ENCODE measurements around the gene TMEM100. TPM values are rescaled to one million over a fixed set of nuclear protein-coding genes. Genes with fewer than 3 reads are reported as not detected.

TMEM100 gene
- total and polyA plus RNA-seq, 2 donors (not counting 3 experiments of a cell fraction or from before 2014, with no cell fraction given): not detected

GRCh38 chr17:55726440-55726839, 3.8 kb upstream of the TMEM100 start:
- Histone ChIP-seq H3K4me3 (replicated peaks in 1 of 3; ENCODE audit: insufficient read depth in 1 of 3, low read depth in 1 of 3, low read length in 3 of 3) (no peak overlapping the region), H3K9me3 (replicated peaks; ENCODE audit: control insufficient read depth, insufficient read depth, low read length) (no peaks in the 10 kb centered on the region), H3K4me1 (ENCODE audit: control insufficient read depth, extremely low read depth, insufficient read depth, low read length) (peaks cover 8% of the 10 kb centered on the region), H3K27ac (ENCODE audit: insufficient read depth, low read depth, low read length) (no peak overlapping the region), H3K4me2 (ENCODE audit: insufficient read depth, low read length) (peak overlapping the region; percentile 12), H3K9me1 (replicated peaks; ENCODE audit: control insufficient read depth, extremely low read depth, insufficient read depth, low read length) (no peaks in the 10 kb centered on the region), H3K36me3 (ENCODE audit: control insufficient read depth in 2 of 2, extremely low read depth in 1 of 2, insufficient read depth in 2 of 2, low read length in 2 of 2) (no peaks in the 10 kb centered on the region), H3K27me3 (ENCODE audit: control insufficient read depth in 2 of 2, insufficient read depth in 2 of 2, low read length in 2 of 2) (peaks cover 0 to 4% of the 10 kb centered on the region in 2 experiments), H4K20me1 (replicated peaks; ENCODE audit: control insufficient read depth, extremely low read depth, insufficient read depth, low read length) (no peaks in the 10 kb centered on the region), H2AFZ (ENCODE audit: low read depth, low read length) (no peak overlapping the region), H3K9ac (replicated peaks; ENCODE audit: extremely low read depth, insufficient read depth, low read length) (no peak overlapping the region), H3K79me2 (ENCODE audit: control insufficient read depth, insufficient read depth, low read length) (no peaks in the 10 kb centered on the region)
- peak; percentile 41 for DNase-seq (ENCODE audit: low read depth, low spot score)
- intact Hi-C loops (cut with micrococcal nuclease): no loop called here
- dilution Hi-C loops (cut with MboI; ENCODE audit: extremely low pct_ligation_motif_present, low sequenced_read_pairs): no loop called here
- no peak for FAIRE-seq
- ChIA-PET CTCF (interaction anchor here (1.3 to 2.4 kb wide), 2 partner anchors 8 to 10 kb away, joined by 6 to 10 read pairs; no protein-coding TSS in a partner anchor), POLR2A (no interaction called here)
- no TSS peak for BruUV-seq (replicated peaks)
- no peak for TF ChIP-seq MYC (IDR thresholded peaks at IDR 0.05; ENCODE audit: low read depth, low read length)
- no peak for TF ChIP-seq MAX (IDR thresholded peaks at IDR 0.05; ENCODE audit: insufficient read depth, insufficient read length)
- TF ChIP-seq FOS (IDR thresholded peaks at IDR 0.05; ENCODE audit: borderline replicate concordance, insufficient read depth, low read length): no peak
- no peak for TF ChIP-seq CTCF (IDR thresholded peaks at IDR 0.05; ENCODE audit: extremely low read depth in 1 of 2, insufficient read depth in 1 of 2, low read depth in 1 of 2, low read length in 2 of 2)
- no peak for TF ChIP-seq JUN (IDR thresholded peaks at IDR 0.05; ENCODE audit: borderline replicate concordance, insufficient read depth, insufficient read length, low read depth)
- no peak for TF ChIP-seq GATA2 (IDR thresholded peaks at IDR 0.05; ENCODE audit: insufficient read depth, insufficient read length, low read depth, low read length)
- TF ChIP-seq POLR2AphosphoS5 (IDR thresholded peaks at IDR 0.05; ENCODE audit: insufficient read depth, low read depth, low read length): no peak
- no peak for TF ChIP-seq EZH2 (IDR thresholded peaks at IDR 0.05; ENCODE audit: borderline replicate concordance, low read depth, low read length, severe bottlenecking)
- no peak for TF ChIP-seq POLR2A (IDR thresholded peaks at IDR 0.05; ENCODE audit: low read depth, low read length)

Measured in endothelial cell of umbilical vein (primary cell).